HUES6 (cell line): ENCODE results near the gene MXI1.
"Not testable (repeated sequence)": the region's sequence is repeated elsewhere in the genome, so short reads cannot be mapped to it uniquely, and the experiment has no call there.

ENCODE experiments used
- H3K27ac ChIP-seq: 2 replicates; pipeline ENCODE4 v1.7.0; 2013; ENCODE audit warnings: low read depth, mild to moderate bottlenecking, low read length, inconsistent platforms
- H3K27me3 ChIP-seq: 2 replicates; pipeline ENCODE4 v1.6.1; 2013; ENCODE audit warnings: low read length; ENCODE audit not compliant: control insufficient read depth, insufficient read depth
- H3K36me3 ChIP-seq: 2 replicates; pipeline ENCODE4 v1.6.1; 2013; ENCODE audit warnings: low read length; ENCODE audit not compliant: control insufficient read depth, insufficient read depth
- H3K4me1 ChIP-seq: 2 replicates; pipeline ENCODE4 v1.6.1; 2013; ENCODE audit warnings: low read length; ENCODE audit not compliant: control insufficient read depth, insufficient read depth
- H3K4me3 ChIP-seq: 2 replicates; pipeline ENCODE4 v1.5.1; 2013; ENCODE audit warnings: low read depth, low read length
- H3K9ac ChIP-seq: one replicate; pipeline ENCODE4 v1.6.1; 2013; ENCODE audit warnings: mild to moderate bottlenecking, low read length
- H3K9me3 ChIP-seq: 2 replicates; pipeline ENCODE4 v1.6.1; 2013; ENCODE audit warnings: low read depth, low read length; ENCODE audit not compliant: control insufficient read depth, insufficient read depth

MXI1 gene

DNA sequence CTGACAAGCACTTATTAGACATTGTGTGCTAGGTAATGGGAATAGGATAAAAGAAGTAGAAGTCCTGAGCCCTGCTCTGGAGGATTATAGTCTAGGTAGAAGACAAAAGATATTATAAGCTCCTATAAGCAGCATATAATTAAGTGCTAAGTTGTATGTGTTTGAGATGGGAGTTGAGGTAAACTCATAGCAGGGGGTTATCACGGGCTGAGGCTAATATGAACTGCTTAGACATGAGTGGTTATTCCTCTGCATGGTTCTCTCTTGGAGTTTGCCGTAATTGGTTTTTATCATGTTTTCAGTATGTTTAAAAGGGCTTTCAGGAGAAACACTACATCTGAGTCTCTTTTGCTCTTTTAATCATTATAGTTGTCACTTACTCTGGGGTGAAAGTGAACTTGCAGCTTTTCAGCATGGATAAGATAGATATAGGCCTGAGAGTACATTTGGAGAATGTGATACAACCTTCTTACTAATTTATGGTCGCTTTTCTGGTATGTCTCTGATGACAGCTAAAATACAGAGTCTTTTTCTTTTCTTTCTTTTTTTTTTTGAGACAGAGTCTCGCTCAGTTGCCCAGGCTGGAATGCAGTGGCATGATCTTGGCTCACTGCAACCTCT, 58.3 kb downstream of the MXI1 start:
- Histone ChIP-seq H3K27ac (no peak overlapping the region), H3K9me3 (no peaks in the 10 kb centered on the region), H3K36me3 (no peaks in the 10 kb centered on the region), H3K4me3 (no peak overlapping the region), H3K4me1 (no peaks in the 10 kb centered on the region), H3K9ac (no peak overlapping the region), H3K27me3 (no peaks in the 10 kb centered on the region)

DNA sequence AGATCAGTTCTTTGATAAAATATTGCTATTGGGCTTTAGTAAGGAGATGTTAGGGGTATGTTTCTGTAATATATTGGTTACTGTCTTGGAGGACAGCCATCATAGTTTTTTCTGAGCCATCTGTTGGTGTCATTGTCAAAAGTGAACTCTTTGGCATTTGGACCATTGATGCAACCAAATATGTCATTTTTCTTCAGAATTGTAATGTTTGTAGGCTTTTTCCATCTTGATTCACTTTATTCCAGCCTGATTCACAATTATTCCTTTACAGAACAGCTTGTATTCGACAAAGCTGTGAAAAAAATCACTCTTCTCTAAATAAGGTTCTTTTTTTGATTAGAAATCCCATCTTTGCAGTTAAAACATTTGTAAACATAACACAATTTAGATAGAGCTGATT, 59.9 kb downstream of the MXI1 start:
- no peaks in the 10 kb centered on the region for H3K36me3 ChIP-seq
- no peak overlapping the region for H3K27ac ChIP-seq
- no peaks in the 10 kb centered on the region for H3K9me3 ChIP-seq
- H3K4me1 ChIP-seq: no peaks in the 10 kb centered on the region
- no peak overlapping the region for H3K4me3 ChIP-seq
- no peaks in the 10 kb centered on the region for H3K27me3 ChIP-seq
- no peak overlapping the region for H3K9ac ChIP-seq

DNA sequence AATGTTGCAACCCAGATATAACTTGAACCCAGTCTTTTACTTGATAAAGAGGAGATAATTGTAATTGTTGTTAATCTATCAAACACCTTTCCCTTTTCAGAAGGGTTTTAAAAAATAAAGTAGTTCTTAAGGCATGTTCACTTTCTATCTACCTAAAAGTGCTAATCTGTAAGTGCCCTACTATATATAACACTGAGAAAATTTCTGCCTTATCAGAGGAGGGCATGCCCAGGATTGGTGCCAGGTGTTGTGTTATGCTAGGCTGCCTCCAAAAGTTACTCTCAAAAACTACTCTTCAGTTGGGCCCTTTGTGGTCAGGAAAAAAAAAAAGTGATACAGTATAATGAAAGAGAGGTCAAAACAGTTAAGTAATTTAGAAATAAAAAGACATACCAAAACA, 61.0 kb downstream of the MXI1 start:
- Histone ChIP-seq H3K9ac (no peak overlapping the region), H3K9me3 (no peaks in the 10 kb centered on the region), H3K36me3 (no peaks in the 10 kb centered on the region), H3K4me1 (no peaks in the 10 kb centered on the region), H3K4me3 (no peak overlapping the region), H3K27me3 (no peaks in the 10 kb centered on the region), H3K27ac (no peak overlapping the region)

DNA sequence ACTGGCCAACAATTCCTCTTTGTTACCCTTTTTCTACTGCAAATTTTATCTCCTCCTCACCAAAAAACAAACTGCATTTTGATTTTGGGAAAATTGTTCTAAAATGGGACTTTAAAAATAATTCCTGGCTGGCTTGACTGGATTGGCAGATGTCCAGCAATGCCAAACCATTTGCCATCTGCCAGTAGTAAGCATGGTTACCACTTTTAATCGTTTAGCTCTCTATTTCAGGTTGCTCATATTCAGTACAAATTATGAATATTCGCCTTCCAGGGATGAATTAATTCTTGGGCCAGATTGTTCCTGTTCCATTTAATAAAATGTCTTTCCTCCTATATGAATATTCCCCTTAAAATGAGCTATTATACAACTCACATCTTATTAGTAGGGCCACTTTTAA, 61.6 kb downstream of the MXI1 start:
- H3K36me3 ChIP-seq: no peaks in the 10 kb centered on the region
- no peaks in the 10 kb centered on the region for H3K27me3 ChIP-seq
- H3K4me3 ChIP-seq: no peak overlapping the region
- H3K4me1 ChIP-seq: peaks cover 2% of the 10 kb centered on the region; the same call in 1 of the 2 replicates
- no peak overlapping the region for H3K9ac ChIP-seq
- H3K27ac ChIP-seq: no peak overlapping the region
- H3K9me3 ChIP-seq: no peaks in the 10 kb centered on the region

DNA sequence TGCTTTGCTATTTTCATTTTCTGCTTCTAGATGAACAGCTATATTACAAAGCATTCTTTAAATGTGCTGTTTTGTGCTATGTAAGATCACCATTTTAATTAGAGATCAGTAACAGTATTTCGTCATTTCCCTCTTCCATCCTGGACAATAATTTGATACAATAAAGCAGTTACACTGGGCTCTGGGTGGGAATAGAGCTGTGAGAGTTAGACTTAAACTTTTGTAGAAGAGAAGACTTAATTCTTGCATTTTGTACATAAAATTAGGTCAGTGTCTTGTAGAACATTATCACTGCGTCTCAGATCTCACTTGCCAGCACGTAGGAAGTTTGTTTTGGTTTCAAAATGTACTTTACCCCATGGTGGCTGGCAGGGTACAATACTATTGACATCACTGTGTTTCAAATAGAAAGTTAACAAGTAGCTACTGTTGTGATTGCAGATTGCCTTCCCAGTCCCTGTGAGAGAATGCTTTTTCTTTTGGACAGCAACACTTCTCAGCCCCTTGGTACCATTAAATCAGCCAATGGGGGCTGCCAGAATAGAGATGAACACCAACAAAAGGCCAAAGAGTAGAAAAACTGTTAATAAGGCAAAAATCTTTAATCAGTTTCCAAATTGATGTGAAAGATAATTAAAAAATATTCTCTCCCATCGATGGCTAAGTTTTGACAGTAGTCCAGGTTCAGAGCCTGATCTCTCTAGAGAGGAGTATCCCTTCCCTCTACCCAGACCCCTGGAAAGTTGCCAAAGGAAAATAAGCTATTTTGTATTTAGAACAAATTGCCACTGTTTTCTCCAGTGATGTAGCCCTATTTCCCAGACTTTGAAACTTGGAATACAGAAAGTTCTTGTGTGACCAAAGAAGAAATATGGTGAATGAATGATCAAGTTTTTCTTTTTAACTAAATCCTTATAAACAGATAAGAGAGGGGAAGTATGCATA, 62.2 kb downstream of the MXI1 start:
- H3K36me3 ChIP-seq: no peaks in the 10 kb centered on the region
- no peaks in the 10 kb centered on the region for H3K27me3 ChIP-seq
- H3K9ac ChIP-seq: no peak overlapping the region
- H3K27ac ChIP-seq: no peak overlapping the region
- no peak overlapping the region for H3K4me3 ChIP-seq
- H3K4me1 ChIP-seq: peaks cover 5% of the 10 kb centered on the region; the same call in 1 of the 2 replicates
- no peaks in the 10 kb centered on the region for H3K9me3 ChIP-seq

DNA sequence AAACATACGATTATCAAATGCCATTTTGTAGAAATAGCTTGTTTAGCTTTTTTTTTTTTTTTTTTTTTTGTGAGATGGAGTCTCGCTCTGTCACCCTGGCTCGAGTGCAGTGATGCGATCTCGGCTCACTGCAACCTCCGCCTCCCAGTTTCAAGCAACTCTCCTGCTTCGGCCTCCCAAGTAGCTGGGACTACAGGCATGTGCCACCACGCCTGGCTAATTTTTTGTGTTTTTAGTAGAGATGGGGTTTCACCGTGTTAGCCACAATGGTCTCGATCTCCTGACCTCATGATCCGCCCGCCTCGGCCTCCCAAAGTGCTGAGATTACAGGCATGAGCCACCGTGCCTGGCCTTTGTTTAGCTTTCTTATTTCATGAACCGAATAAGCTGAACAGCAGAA, 65.6 kb downstream of the MXI1 start:
- not testable (repeated sequence) for H3K36me3 ChIP-seq, H3K27me3 ChIP-seq, H3K9me3 ChIP-seq, H3K4me1 ChIP-seq, H3K4me3 ChIP-seq, H3K9ac ChIP-seq, H3K27ac ChIP-seq

DNA sequence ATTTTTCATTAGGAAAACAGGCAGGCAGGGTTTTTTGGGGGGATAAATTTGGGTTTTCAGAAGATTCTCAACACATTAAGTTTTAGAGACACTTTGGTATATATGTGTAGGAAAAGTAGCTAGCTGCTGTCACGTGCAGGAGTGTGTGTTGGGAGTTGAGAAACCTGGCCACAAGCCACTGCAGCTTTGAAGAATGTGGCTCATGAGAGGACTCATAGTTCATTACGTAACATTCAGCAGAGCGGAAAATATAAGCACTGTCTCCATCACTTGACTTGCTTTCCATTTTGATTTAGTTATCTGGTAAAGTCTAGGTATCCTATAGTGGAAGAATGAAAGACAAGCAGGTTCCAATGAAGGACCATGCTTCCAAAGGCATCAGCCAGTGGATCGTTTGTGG, 66.1 kb downstream of the MXI1 start:
- H3K36me3 ChIP-seq: no peaks in the 10 kb centered on the region
- no peak overlapping the region for H3K4me3 ChIP-seq
- H3K27ac ChIP-seq: no peak overlapping the region
- H3K9ac ChIP-seq: no peak overlapping the region
- no peaks in the 10 kb centered on the region for H3K9me3 ChIP-seq
- no peaks in the 10 kb centered on the region for H3K27me3 ChIP-seq
- peaks cover 5% of the 10 kb centered on the region; the same call in 1 of the 2 replicates for H3K4me1 ChIP-seq

DNA sequence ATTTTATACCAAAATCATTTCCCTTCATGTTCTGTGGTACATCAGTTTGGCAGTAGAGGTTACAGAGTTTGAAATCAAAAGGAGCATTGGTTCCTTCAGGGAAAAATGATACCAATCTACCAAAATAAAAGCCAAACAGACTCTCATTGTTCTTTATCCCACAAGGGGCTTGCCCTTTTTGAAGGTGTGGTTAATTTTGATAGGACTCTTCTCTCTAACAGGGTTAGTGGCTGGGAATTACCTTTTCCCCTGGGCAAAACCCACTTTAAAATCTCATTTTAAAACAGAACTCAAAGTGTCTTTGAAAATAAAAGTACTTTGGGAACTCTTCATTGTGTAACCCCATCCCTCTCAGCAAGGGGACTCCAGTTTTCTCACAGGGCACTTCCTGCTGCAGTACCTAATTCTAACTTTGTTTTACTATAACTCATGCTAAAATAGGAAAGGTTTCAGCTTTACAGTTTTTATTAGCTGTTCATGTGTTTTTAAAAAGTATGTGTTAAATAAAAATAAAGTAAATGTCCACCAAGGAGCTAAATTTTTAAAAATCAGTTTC, 66.7 kb downstream of the MXI1 start:
- Histone ChIP-seq H3K27ac (no peak overlapping the region), H3K9ac (no peak overlapping the region), H3K36me3 (no peaks in the 10 kb centered on the region), H3K27me3 (no peaks in the 10 kb centered on the region), H3K4me1 (peaks cover 5% of the 10 kb centered on the region; the same call in 1 of the 2 replicates), H3K4me3 (no peak overlapping the region), H3K9me3 (no peaks in the 10 kb centered on the region)

DNA sequence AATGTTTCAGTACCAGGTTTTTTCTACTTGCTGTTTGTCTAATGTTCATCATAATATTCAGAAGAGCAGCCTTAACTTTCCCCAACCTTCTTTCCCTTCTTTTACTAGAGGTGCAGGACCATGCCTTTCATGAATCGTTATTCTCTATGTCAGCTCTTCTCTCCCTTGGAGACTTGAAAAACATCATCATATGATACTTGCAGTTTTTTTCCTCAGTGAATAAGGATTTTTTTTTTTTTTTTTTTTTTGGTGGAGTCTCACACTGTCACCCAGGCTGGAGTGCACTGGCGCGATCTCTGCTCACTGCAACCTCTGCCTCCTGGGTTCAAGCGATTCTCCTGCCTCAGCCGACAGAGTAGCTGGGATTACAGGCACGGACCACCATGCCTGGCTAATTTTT, 67.2 kb downstream of the MXI1 start:
- peaks cover 5% of the 10 kb centered on the region; the same call in 1 of the 2 replicates for H3K4me1 ChIP-seq
- H3K27me3 ChIP-seq: no peaks in the 10 kb centered on the region
- H3K9ac ChIP-seq: no peak overlapping the region
- H3K9me3 ChIP-seq: no peaks in the 10 kb centered on the region
- H3K36me3 ChIP-seq: no peaks in the 10 kb centered on the region
- no peak overlapping the region for H3K4me3 ChIP-seq
- no peak overlapping the region for H3K27ac ChIP-seq

DNA sequence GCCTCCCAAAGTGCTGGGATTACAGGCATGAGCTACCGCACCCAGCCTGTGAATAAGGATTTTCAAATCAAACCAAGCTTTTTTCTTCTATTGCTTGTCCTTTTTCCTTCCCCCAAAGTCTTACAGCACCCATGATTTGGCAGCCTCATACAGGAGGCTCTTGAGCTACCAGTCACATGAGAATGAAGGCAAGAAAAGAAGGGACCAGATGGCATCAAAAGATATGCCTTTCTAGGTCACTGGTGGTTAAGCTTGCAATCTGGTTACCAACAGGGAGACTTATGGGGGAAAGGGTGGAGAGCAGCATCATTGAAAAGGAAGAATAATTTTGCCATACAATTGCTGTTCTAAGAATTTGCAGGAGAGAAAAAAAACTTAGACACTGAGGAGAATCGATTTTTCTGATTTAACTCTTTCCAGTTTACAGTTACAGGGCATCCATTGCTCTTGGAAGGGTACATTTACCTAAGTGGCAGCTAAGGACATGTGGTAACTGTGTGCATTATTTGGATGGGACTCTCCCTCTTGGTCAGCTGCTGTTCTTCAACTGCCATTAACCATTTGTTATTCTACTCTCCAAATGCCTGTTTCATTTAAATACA, 67.8 kb downstream of the MXI1 start:
- peaks cover 5% of the 10 kb centered on the region; the same call in 1 of the 2 replicates for H3K4me1 ChIP-seq
- H3K4me3 ChIP-seq: no peak overlapping the region
- H3K27me3 ChIP-seq: no peaks in the 10 kb centered on the region
- H3K36me3 ChIP-seq: peaks cover 3% of the 10 kb centered on the region; the same call in 1 of the 2 replicates
- H3K9ac ChIP-seq: no peak overlapping the region
- H3K9me3 ChIP-seq: no peaks in the 10 kb centered on the region
- no peak overlapping the region for H3K27ac ChIP-seq

DNA sequence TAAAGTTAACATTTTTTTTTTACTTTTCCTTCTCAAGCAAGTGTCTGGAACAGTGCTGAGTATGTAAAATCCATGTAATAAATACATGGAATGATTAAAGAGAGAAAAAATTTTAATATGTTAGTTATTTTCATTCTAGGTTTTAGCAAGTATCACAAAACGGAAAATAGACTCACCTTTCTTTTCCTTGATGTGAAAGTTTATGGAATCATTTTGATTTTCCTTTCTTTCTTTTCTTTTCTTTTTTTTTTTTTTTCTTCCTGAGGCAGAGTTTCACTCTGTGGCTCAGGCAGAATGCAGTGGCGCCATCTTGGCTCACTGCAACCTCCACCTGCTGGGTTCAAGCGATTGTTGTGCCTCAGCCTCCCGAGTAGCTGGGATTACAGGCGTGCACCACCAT, 69.2 kb downstream of the MXI1 start:
- no peaks in the 10 kb centered on the region for H3K27me3 ChIP-seq
- no peak overlapping the region for H3K4me3 ChIP-seq
- peaks cover 3% of the 10 kb centered on the region for H3K36me3 ChIP-seq
- peaks cover 5% of the 10 kb centered on the region; the same call in 1 of the 2 replicates for H3K4me1 ChIP-seq
- no peak overlapping the region for H3K9ac ChIP-seq
- H3K9me3 ChIP-seq: no peaks in the 10 kb centered on the region
- H3K27ac ChIP-seq: no peak overlapping the region
